Measurements from ENCODE around the gene VCPKMT. TPM values are rescaled to one million over a fixed set of nuclear protein-coding genes. Genes with fewer than 3 reads are reported as not detected.
A peak's percentile ranks its signal among the peaks of the same experiment; 100 is the strongest.

The VCPKMT gene
- total RNA-seq: 9.8 TPM

GRCh38 chr14:50116181-50116956 lies at the start of gene VCPKMT:
TSS of gene VCPKMT (minus strand) at chr14:50116572. CDS start at chr14:50116552, 20 bp downstream.
- FAIRE-seq (no peak), DNase-seq (ENCODE audit: low spot score in 2 of 2) (peak; percentile 87 to 88)

- DNase-seq (ENCODE audit: low spot score in 2 of 2) (no peak), FAIRE-seq (no peak)
Observed at GRCh38 chr14:50156111-50156510, 39.7 kb upstream of the VCPKMT start.

GRCh38 chr14:50148799-50149198 lies 32.4 kb upstream of the VCPKMT start:
- DNase-seq (ENCODE audit: low spot score in 2 of 2) (no peak), FAIRE-seq (no peak)

GRCh38 chr14:50139192-50139591 lies 22.8 kb upstream of the VCPKMT start:
- FAIRE-seq: no peak
- DNase-seq (ENCODE audit: low spot score in 2 of 2): no peak

- DNase-seq (ENCODE audit: low spot score in 2 of 2) (no peak), FAIRE-seq (no peak)
Observed at GRCh38 chr14:50127802-50128201, 11.4 kb upstream of the VCPKMT start.

- no peak for FAIRE-seq
- DNase-seq (ENCODE audit: low spot score in 2 of 2): no peak
Observed at GRCh38 chr14:50123062-50123461, 6.7 kb upstream of the VCPKMT start.

GRCh38 chr14:50122291-50122690 lies 5.9 kb upstream of the VCPKMT start:
- DNase-seq (ENCODE audit: low spot score in 2 of 2) (no peak), FAIRE-seq (no peak)

- FAIRE-seq: no peak
Observed at GRCh38 chr14:50121486-50121885, 5.1 kb upstream of the VCPKMT start.

GRCh38 chr14:50117456-50117855 lies 1.1 kb upstream of the VCPKMT start:
- FAIRE-seq: no peak
- no peak for DNase-seq (ENCODE audit: low spot score in 2 of 2)

More at GRCh38 chr14:50121486-50121885, 5.1 kb upstream of the VCPKMT start:
- DNase-seq (ENCODE audit: low spot score in 2 of 2): no peak

GRCh38 chr14:50116966-50117365 lies 594 bp upstream of the VCPKMT start:
- FAIRE-seq (no peak), DNase-seq (ENCODE audit: low spot score in 2 of 2) (no peak)

GRCh38 chr14:50113381-50114035 lies 2.9 kb downstream of the VCPKMT start:
- no peak for FAIRE-seq
- no peak for DNase-seq (ENCODE audit: low spot score in 2 of 2)

GRCh38 chr14:50110323-50111037 lies 5.9 kb downstream of the VCPKMT start:
- FAIRE-seq: no peak

GRCh38 chr14:50109342-50109741 lies 7.0 kb downstream of the VCPKMT start:
- DNase-seq (ENCODE audit: low spot score in 2 of 2) (no peak), FAIRE-seq (no peak)

More at GRCh38 chr14:50110323-50111037, 5.9 kb downstream of the VCPKMT start:
- DNase-seq (ENCODE audit: low spot score in 2 of 2): no peak

- no peak for DNase-seq (ENCODE audit: low spot score in 2 of 2)
- no peak for FAIRE-seq
Observed at GRCh38 chr14:50107850-50108249, 8.5 kb downstream of the VCPKMT start.

- FAIRE-seq (no peak), DNase-seq (ENCODE audit: low spot score in 2 of 2) (no peak)
Observed at GRCh38 chr14:50106178-50106577, 10.2 kb downstream of the VCPKMT start.

GRCh38 chr14:50103558-50103957 lies 12.8 kb downstream of the VCPKMT start:
- FAIRE-seq (no peak), DNase-seq (ENCODE audit: low spot score in 2 of 2) (no peak)

- DNase-seq (ENCODE audit: low spot score in 2 of 2) (no peak), FAIRE-seq (no peak)
Observed at GRCh38 chr14:50101417-50101816, 15.0 kb downstream of the VCPKMT start.

GRCh38 chr14:50100805-50101204 lies 15.6 kb downstream of the VCPKMT start:
- no peak for FAIRE-seq
- DNase-seq (ENCODE audit: low spot score in 2 of 2): no peak

- no peak for DNase-seq (ENCODE audit: low spot score in 2 of 2)
- FAIRE-seq: no peak
Observed at GRCh38 chr14:50099335-50099734, 17.0 kb downstream of the VCPKMT start.

GRCh38 chr14:50095895-50096294 lies 20.5 kb downstream of the VCPKMT start:
- FAIRE-seq (no peak), DNase-seq (ENCODE audit: low spot score in 2 of 2) (no peak)

- no peak for DNase-seq (ENCODE audit: low spot score in 2 of 2)
Observed at GRCh38 chr14:50094056-50094755, 22.2 kb downstream of the VCPKMT start.

More at GRCh38 chr14:50094056-50094755, 22.2 kb downstream of the VCPKMT start:
- no peak for FAIRE-seq
